Measurements from ENCODE around the gene PADI3.

The PADI3 gene

GRCh38 chr1:17272066-17272465 lies 23.2 kb downstream of the PADI3 start:
- DNase-seq (ENCODE audit: low read depth in 1 of 2, low spot score in 1 of 2), result no peak

- no peak for DNase-seq (ENCODE audit: low read depth in 1 of 2, low spot score in 1 of 2)
Measured at GRCh38 chr1:17272646-17273045, 23.7 kb downstream of the PADI3 start.

GRCh38 chr1:17273096-17273495 lies 24.2 kb downstream of the PADI3 start:
- DNase-seq (ENCODE audit: low read depth in 1 of 2, low spot score in 1 of 2), result no peak

GRCh38 chr1:17274186-17275170 lies 25.6 kb downstream of the PADI3 start:
- no peak for DNase-seq (ENCODE audit: low read depth in 1 of 2, low spot score in 1 of 2)

GRCh38 chr1:17276568-17276967 lies 27.7 kb downstream of the PADI3 start:
- no peak for DNase-seq (ENCODE audit: low read depth in 1 of 2, low spot score in 1 of 2)

- no peak for DNase-seq (ENCODE audit: low read depth in 1 of 2, low spot score in 1 of 2)
Measured at GRCh38 chr1:17277511-17278159, 28.7 kb downstream of the PADI3 start.

- no peak for DNase-seq (ENCODE audit: low read depth in 1 of 2, low spot score in 1 of 2)
Measured at GRCh38 chr1:17278996-17279830, 30.3 kb downstream of the PADI3 start.

- no peak for DNase-seq (ENCODE audit: low read depth in 1 of 2, low spot score in 1 of 2)
Measured at GRCh38 chr1:17280436-17280835, 31.5 kb downstream of the PADI3 start.

- no peak for DNase-seq (ENCODE audit: low read depth in 1 of 2, low spot score in 1 of 2)
Measured at GRCh38 chr1:17280894-17281293, 32.0 kb downstream of the PADI3 start.

- no peak for DNase-seq (ENCODE audit: low read depth in 1 of 2, low spot score in 1 of 2)
Measured at GRCh38 chr1:17281775-17282181, 32.9 kb downstream of the PADI3 start.

GRCh38 chr1:17282836-17283235 lies 33.9 kb downstream of the PADI3 start:
- no peak for DNase-seq (ENCODE audit: low read depth in 1 of 2, low spot score in 1 of 2)

- DNase-seq (ENCODE audit: low read depth in 1 of 2, low spot score in 1 of 2), result no peak
Measured at GRCh38 chr1:17286646-17287045, 37.7 kb downstream of the PADI3 start.

- no peak for DNase-seq (ENCODE audit: low read depth in 1 of 2, low spot score in 1 of 2)
Measured at GRCh38 chr1:17287130-17287776, 38.4 kb downstream of the PADI3 start.

- no peak for DNase-seq (ENCODE audit: low read depth in 1 of 2, low spot score in 1 of 2)
Measured at GRCh38 chr1:17289721-17290120, 40.8 kb downstream of the PADI3 start.

- no peak for DNase-seq (ENCODE audit: low read depth in 1 of 2, low spot score in 1 of 2)
Measured at GRCh38 chr1:17290553-17290952, 41.7 kb downstream of the PADI3 start.

GRCh38 chr1:17292299-17293160 lies 43.6 kb downstream of the PADI3 start:
- no peak for DNase-seq (ENCODE audit: low read depth in 1 of 2, low spot score in 1 of 2)

- DNase-seq (ENCODE audit: low read depth in 1 of 2, low spot score in 1 of 2), result no peak
Measured at GRCh38 chr1:17293681-17294425, 45.0 kb downstream of the PADI3 start.

GRCh38 chr1:17295292-17295691 lies 46.4 kb downstream of the PADI3 start:
- no peak for DNase-seq (ENCODE audit: low read depth in 1 of 2, low spot score in 1 of 2)

- no peak for DNase-seq (ENCODE audit: low read depth in 1 of 2, low spot score in 1 of 2)
Measured at GRCh38 chr1:17296086-17296485, 47.2 kb downstream of the PADI3 start.
